Cardiac fibroblast (primary cell): ENCODE measurements around the gene RREB1.

ENCODE experiments used
- DNase-seq, 2 donors: peaks; one replicate each; pipeline versions ENCODE4 v3.0.0 to v3.0.0-alpha.2; 2010; ENCODE audit warnings: low read depth in 2 of 2
- H3K4me3 ChIP-seq, 2 donors: replicated peaks in 1 of 2; 1 replicate in 1 of 2; 2 replicates in 1 of 2; pipeline ENCODE4 v1.5.1; 2011; ENCODE audit warnings: low read depth in 2 of 2, low read length in 2 of 2, mild to moderate bottlenecking in 2 of 2, moderate library complexity in 1 of 2
- TF ChIP-seq, protein P1 (sequence below): IDR thresholded peaks from one replicate; pipeline ENCODE4 v1.5.1; 2011; ENCODE audit warnings: low read depth, mild to moderate bottlenecking, low read length, inconsistent platforms

Gene RREB1

DNA sequence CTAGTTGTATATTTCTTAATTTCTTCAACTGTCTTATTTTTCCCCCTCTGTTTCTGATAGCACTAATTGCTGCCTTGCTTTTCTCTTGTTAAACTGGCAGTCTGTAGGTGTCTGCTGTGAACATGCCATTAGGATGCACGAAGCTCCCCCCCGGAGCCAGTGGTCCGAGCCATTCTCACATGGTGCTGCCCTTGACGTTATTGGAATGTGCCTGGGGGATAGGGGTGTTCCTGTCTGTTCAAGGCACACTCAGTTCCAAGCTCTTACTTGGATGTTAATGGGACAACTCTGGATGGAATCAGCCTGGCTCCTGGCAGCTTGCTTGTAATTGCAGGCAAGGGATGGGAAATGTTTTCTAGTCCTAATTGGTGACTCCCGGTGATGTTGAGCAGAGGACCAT is 68.4 kb downstream of the RREB1 start:
- H3K4me3 ChIP-seq = no peak overlapping the region
- no peak for DNase-seq
- TF ChIP-seq, protein P1, sequence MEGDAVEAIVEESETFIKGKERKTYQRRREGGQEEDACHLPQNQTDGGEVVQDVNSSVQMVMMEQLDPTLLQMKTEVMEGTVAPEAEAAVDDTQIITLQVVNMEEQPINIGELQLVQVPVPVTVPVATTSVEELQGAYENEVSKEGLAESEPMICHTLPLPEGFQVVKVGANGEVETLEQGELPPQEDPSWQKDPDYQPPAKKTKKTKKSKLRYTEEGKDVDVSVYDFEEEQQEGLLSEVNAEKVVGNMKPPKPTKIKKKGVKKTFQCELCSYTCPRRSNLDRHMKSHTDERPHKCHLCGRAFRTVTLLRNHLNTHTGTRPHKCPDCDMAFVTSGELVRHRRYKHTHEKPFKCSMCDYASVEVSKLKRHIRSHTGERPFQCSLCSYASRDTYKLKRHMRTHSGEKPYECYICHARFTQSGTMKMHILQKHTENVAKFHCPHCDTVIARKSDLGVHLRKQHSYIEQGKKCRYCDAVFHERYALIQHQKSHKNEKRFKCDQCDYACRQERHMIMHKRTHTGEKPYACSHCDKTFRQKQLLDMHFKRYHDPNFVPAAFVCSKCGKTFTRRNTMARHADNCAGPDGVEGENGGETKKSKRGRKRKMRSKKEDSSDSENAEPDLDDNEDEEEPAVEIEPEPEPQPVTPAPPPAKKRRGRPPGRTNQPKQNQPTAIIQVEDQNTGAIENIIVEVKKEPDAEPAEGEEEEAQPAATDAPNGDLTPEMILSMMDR = no peak

DNA sequence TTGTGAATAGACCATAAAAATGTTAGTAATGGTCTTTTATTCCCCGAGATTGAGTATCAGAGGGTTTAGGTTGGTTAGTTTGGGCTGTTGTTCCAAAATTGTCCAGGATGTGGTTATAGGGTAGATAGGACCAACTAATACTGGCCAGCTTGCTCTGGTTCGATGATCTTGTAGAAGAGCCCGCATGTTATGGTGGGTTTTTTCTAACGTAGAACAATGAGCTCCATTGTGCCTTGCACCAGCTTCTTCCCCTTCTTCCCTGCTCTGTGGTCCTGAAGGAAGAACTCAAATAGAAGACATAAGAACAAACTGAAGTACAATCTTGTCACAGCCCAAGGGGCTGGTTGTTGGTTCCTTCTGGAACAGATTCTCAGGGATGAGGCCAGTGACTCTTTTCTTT is 70.5 kb downstream of the RREB1 start:
- no peak for DNase-seq
- TF ChIP-seq, protein P1 = no peak

DNA sequence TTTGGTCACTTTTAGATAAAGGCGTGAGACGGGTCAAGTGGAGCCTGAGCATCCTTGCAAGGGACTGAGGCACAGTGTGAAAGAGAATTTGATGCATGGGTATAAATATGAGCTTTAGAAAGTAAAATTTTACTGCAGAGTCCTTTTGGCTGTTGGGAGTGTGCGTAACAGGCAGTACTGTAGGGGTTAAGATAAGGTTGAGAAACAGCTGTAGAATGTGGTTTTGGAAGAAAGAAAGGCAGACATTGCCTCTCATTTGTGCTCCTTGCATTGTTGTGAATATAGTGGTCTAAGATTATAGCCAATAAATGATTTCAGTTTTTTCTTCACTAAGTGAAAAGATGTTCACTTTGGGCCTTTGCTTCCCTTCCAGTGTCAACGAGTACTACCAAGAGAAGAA is 73.0 kb downstream of the RREB1 start:
- DNase-seq = no peak
- TF ChIP-seq, protein P1 = no peak
- no peak overlapping the region for H3K4me3 ChIP-seq

More for the DNA sequence above, 70.5 kb downstream of the RREB1 start:
- H3K4me3 ChIP-seq = no peak overlapping the region

DNA sequence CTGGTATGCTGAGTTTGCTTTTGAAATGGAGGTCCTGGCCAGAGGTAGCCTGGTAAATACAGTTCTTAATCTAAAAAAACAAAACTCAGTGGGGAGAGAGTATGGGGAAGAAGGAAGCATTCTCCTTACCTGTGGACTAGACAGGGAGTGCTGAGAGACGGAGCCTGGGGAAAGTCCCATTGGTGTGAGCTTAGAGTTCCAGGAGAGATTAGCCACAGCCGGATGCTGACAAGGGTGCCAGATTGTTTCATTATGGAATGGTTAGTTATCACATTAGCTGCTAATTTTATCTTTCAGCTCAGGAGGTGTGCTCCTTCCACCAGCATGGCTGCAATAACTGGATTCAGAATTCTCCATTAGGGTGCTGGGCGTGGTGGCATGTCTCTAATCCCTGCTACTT is 75.9 kb downstream of the RREB1 start:
- H3K4me3 ChIP-seq = no peak overlapping the region
- DNase-seq = no peak
- TF ChIP-seq, protein P1 = no peak

DNA sequence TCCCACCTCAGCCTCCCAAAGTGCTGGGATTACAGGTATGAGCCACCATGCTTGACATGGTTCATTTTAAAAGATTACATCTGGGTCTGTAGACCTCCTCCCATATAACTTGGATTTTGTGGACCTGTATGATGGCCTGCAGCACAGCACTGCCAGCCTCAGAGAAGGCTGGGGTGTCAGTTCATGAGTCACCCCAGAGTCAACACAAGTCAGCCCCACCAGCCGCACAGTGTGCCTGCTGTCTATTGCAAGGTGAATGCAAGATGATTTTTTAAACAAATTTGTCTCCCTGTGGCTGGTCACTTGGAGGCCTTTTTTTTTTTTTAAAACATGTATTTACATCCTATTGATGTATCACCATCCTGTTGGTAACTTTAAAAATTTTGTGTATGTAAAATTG is 76.7 kb downstream of the RREB1 start:
- TF ChIP-seq, protein P1 = no peak
- H3K4me3 ChIP-seq = no peak overlapping the region
- DNase-seq = no peak

DNA sequence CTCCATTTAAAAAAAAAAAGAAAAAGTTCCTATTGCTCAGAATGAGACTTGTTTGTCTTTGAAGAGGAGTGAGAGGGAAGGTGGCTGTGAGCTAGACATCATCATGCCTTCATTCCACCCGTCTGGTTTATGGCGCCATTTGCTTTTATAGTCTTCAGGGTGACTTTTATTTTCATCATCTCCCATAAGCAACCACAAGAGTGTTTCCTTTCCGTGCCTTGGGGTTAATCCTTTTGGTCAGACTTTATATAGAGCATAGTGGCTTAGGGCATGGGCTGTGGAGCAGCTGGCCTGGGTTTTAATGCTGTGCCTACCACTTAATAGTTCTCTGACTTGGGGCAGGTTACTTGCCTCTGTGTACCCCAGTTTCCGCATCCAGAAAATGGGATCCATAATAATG is 77.8 kb downstream of the RREB1 start:
- no peak overlapping the region for H3K4me3 ChIP-seq
- no peak for DNase-seq
- TF ChIP-seq, protein P1 = no peak

DNA sequence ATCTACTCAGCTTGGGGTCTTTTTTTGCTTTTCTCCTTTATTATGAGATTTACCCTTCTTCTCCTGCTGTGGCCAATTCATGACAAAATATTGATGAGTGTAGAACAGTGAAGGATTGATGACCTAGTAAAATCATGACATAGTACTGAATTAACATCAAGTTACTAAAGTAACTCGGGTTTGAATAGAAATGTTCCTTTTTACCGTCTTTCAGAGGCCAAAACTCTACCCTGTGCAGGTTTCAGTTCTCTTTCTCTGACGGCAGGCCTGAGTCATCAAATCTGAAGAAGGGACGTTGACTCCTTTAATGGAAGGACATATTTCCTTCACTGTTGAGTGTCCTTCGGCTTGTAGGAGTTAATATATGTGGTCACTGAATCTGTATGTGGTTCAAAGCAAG is 80.7 kb downstream of the RREB1 start:
- TF ChIP-seq, protein P1 = no peak
- H3K4me3 ChIP-seq = no peak overlapping the region
- no peak for DNase-seq
